ENCODE results near the gene HOXC10.

HOXC10 gene

GRCh38 chr12:53976823-53977595, 7.9 kb upstream of the HOXC10 start:
- no peak for DNase-seq (ENCODE audit: low read depth in 2 of 2, low spot score in 1 of 2)

GRCh38 chr12:53977596-53978445, 7.1 kb upstream of the HOXC10 start:
- DNase-seq (ENCODE audit: low read depth in 2 of 2, low spot score in 1 of 2): no peak

GRCh38 chr12:53978477-53979356, 6.2 kb upstream of the HOXC10 start:
- no peak for DNase-seq (ENCODE audit: low read depth in 2 of 2, low spot score in 1 of 2)

GRCh38 chr12:53980104-53980801, 4.7 kb upstream of the HOXC10 start:
- DNase-seq (ENCODE audit: low read depth in 2 of 2, low spot score in 1 of 2): no peak

- no peak for DNase-seq (ENCODE audit: low read depth in 2 of 2, low spot score in 1 of 2)
These were observed 4.0 kb upstream of the HOXC10 start for GRCh38 chr12:53980802-53981496.

GRCh38 chr12:53981634-53982565, 3.0 kb upstream of the HOXC10 start:
- DNase-seq (ENCODE audit: low read depth in 2 of 2, low spot score in 1 of 2): no peak

- DNase-seq (ENCODE audit: low read depth in 2 of 2, low spot score in 1 of 2): no peak
These were observed 2.0 kb upstream of the HOXC10 start for GRCh38 chr12:53982648-53983567.

GRCh38 chr12:53983568-53983949, 1.4 kb upstream of the HOXC10 start:
- no peak for DNase-seq (ENCODE audit: low read depth in 2 of 2, low spot score in 1 of 2)

- no peak for DNase-seq (ENCODE audit: low read depth in 2 of 2, low spot score in 1 of 2)
These were observed 885 bp upstream of the HOXC10 start for GRCh38 chr12:53983950-53984572.

GRCh38 chr12:53985692-53985993, 697 bp downstream of the HOXC10 start:
- DNase-seq (ENCODE audit: low read depth in 2 of 2, low spot score in 1 of 2): no peak

GRCh38 chr12:53985994-53986685, 1.2 kb downstream of the HOXC10 start:
- DNase-seq (ENCODE audit: low read depth in 2 of 2, low spot score in 1 of 2): no peak

- no peak for DNase-seq (ENCODE audit: low read depth in 2 of 2, low spot score in 1 of 2)
These were observed 1.9 kb downstream of the HOXC10 start for GRCh38 chr12:53986686-53987483.

GRCh38 chr12:53987787-53988230, 2.9 kb downstream of the HOXC10 start:
- no peak for DNase-seq (ENCODE audit: low read depth in 2 of 2, low spot score in 1 of 2)

GRCh38 chr12:53988541-53989226, 3.7 kb downstream of the HOXC10 start:
- no peak for DNase-seq (ENCODE audit: low read depth in 2 of 2, low spot score in 1 of 2)

- DNase-seq (ENCODE audit: low read depth in 2 of 2, low spot score in 1 of 2): no peak
These were observed 4.5 kb downstream of the HOXC10 start for GRCh38 chr12:53989227-53990113.
